Spleen (tissue), 7 donors: Measurements from ENCODE around the gene PITPNC1.

Experiments used
- POLR2AphosphoS5 ChIP-seq, 3 donors: sonication (generic); formaldehyde crosslinking; IDR thresholded peaks; one replicate each; pipeline ENCODE4 v1.5.1; 2017; ENCODE audit warnings: antibody characterized with exemption in 3 of 3
- TF ChIP-seq, protein P1 (sequence below), 11 experiments: fragments of 200-600 bp in 7 of 11; fragments of 450-650 bp in 4 of 11; sonication (generic) in 4 of 11; IDR thresholded peaks in 8 of 11; conservative IDR thresholded peaks in 3 of 11; 1 replicate in 7 of 11; 2 replicates in 4 of 11; pipeline versions ENCODE4 v1.4.0 to v1.8.0; 2016 to 2021; ENCODE audit warnings: antibody characterized with exemption in 11 of 11, inconsistent platforms in 4 of 11, mild to moderate bottlenecking in 1 of 11
- donor health status: DM: no; HTN: no; CAD: no; lungs with moderate emphysema.
- donor health status: DM: no; HTN: no; CAD: no.
- donor health status: DM: no; HTN: no; CAD: no.

DNA sequence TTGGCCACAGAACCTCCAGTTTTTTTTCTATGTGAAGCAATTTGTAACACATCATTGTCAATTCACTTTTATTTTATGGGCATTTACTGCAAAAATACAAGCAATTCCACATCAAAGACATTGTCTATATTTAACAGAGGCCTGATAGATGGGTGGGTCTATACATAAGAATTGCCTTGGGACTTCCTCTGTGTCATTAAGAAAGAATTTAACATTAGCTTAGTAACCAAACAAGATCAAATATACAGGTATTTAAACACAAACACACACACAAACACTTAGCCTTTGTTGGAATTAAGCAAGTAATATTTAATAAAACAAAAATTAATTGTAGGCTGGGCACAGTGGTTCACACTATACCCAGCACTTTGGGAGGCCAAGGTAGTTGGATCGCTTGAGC lies 4.3 kb upstream of the PITPNC1 start:
- TF ChIP-seq, protein P1, sequence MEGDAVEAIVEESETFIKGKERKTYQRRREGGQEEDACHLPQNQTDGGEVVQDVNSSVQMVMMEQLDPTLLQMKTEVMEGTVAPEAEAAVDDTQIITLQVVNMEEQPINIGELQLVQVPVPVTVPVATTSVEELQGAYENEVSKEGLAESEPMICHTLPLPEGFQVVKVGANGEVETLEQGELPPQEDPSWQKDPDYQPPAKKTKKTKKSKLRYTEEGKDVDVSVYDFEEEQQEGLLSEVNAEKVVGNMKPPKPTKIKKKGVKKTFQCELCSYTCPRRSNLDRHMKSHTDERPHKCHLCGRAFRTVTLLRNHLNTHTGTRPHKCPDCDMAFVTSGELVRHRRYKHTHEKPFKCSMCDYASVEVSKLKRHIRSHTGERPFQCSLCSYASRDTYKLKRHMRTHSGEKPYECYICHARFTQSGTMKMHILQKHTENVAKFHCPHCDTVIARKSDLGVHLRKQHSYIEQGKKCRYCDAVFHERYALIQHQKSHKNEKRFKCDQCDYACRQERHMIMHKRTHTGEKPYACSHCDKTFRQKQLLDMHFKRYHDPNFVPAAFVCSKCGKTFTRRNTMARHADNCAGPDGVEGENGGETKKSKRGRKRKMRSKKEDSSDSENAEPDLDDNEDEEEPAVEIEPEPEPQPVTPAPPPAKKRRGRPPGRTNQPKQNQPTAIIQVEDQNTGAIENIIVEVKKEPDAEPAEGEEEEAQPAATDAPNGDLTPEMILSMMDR (IDR thresholded peaks at IDR 0.05 in 8 of 11, conservative IDR thresholded peaks at IDR 0.05 in 3 of 11) = no peak
- no peak for TF ChIP-seq POLR2AphosphoS5 (IDR thresholded peaks at IDR 0.05)
